NCI-H446 treated with DMSO at 0.1 percent for 48 hours (cell line): ENCODE data around the gene ETFB.
"Not testable (repeated sequence)": the region's sequence is repeated elsewhere in the genome, so short reads cannot be mapped to it uniquely, and the experiment has no call there.

ENCODE experiments used
- DNase-seq: peaks from one replicate; lab custom pipeline; 2025; lab: John Stamatoyannopoulos, UW

The ETFB gene

DNA sequence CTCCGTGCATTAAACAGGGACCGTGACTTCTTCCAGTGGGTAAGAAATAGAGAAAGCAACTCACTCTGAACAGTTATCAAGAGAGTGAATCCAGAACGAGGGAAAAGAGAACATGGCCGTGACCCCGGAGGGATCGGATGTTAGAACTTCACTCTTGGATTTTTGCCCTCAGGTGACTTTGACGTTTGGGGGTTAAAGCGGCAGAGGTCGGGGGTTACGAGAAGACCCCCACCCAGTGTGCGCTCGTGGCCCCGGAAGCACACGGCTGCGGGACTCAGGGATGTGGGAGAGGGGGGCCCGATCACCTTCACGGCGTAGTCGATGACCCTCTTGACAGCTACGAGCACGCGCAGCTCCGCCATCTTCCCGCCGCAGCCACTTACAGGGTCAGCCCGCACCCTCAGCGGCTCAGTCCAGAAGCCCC lies at the start of gene ETFB:
TSS of gene ETFB (minus strand) at position 424 of the 424 bp plus-strand sequence. CDS start at position 362, 62 bp downstream.
- no peak for DNase-seq

DNA sequence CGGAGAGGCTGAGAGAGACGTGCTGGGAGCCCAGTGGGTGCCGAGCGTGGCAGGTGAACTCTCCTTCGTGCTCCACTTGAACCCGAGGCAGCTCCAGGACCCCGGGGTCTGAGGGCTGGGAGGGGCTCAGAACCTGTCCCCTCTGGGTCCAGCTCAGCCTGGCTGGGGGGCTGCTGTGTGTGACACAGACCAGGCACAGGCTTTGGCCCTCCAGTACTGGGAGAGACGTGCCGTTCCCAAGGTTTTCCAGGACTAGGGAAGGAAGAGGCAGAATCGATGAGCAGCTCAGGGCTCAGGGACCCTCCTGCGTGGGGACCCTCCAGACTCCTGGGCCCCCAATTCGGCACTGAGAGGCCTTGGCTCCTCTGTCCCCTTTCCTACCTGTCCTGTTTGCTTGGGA lies 49.0 kb upstream of the ETFB start:
- no peak for DNase-seq

DNA sequence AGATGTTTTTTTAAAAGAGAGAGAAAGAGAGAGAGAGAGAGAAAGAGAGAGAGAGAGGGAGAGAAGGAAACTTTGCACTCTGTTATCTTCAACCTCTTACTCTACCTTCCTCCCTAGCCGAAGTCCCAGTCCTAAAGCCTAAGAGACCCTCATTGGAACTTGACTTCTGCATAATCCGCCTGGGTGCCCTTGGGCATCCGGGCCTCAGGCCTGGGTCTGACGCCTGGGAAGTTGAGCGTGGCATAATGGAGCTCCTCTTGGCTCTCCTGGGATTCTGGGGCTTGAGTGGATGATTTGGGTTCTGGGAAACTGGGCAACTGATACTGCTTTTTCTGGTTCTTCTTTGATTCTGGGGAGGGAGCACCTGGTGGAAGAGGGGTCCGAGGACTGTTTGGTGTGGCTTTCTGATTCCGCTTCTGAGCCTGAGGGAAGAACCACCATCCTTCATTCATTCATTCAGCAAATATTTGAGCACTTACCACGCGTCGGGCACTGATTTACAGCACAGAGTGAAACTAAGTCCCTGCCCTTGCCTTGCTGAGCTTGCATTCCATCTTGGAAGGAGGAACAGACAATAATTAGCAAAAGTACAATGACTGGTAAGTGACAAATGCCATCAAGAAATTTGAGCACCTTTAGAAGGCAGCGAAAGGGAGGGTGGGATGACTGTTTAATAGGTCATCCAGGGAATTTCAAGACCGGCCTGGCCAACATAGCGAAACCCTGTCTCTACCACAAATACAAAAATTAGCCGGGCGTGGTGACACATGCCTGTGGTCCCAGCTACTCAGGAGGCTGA lies 45.0 kb upstream of the ETFB start:
- DNase-seq = no peak

DNA sequence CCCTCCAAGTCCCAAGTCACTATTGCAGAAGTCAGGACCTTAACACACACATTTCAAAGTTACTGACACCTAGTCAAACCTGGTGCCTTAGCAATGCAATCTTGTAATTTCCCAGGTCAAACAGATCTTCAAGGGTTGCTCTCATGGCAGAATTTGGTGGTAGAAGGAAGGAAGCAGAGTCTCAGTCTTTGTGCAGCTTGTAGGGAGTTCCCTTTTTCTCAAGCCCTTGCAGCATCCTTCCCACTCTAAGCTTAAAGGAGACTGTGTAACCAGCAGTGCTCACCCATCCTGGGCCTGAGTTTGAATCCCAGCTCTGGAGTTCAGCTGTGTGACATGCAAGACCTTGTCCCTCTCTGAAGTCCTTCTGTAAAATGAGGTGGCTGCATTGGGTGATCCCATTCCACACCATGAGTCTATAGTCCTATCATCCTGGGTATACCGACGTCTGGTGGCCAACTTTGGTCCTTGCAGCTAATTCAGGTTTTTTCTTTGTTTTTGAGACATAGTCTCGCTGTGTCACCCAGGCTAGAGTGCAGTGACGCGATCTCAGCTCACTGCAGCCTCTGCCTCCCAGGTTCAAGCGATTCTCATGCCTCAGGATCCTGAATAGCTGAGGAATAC lies 41.4 kb upstream of the ETFB start:
- DNase-seq = no peak

DNA sequence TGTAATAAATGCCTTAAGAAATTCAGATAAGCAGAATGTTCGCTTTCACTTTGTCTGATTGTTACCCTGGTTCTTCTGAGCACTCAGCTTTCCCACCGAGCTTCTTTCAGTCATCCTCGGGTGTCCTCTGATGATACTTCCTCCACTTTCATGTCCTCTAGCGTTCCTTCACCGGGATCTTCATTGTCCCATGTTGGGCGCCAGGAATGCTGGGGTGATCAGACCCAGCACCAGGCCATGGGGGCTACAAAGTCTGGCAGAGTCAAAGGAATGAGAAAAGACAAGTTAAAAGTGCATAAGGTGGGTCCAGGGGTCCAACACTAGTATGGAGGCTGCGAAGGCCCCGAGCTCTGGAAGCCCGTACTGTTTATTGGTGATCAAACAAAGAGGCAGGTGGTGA lies 35.9 kb upstream of the ETFB start:
- DNase-seq = no peak

DNA sequence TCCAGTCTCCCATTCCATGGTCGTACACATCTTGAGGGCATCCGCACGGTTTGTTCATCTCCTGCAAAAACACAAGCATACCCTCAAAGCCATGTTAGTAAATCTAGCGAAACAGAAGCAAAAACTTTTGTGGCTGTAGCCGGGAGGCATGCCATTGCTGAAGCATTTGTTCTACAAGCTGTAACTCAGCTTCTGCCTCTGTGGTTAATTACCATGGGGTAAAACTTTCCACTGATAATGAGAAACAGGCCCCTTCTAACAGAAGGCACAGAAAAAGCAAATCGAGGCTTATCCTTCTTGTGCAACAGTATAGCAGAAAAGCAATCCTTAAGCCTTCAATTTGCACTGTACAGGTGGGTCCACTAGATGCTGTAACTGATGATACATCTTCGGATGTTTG lies 33.7 kb upstream of the ETFB start:
- DNase-seq = not testable (repeated sequence)

DNA sequence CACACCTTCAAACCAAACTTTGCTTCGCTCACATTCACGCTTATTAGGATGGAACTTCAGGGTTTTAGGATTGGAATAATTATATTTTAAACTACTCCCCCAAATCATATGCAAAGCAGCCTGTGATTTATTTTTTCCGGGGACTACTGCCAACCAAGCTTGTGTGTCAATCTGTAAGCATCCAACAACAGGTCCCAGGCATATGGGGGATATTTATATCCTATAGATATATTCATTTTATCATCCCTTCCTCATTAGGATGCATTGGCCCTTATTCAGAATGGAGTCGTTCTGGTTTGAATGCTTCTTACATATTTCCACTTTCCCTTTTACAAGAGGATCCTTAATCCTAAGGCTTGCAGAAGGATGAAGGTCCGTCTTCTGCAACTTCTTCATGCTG lies 33.0 kb upstream of the ETFB start:
- no peak for DNase-seq

DNA sequence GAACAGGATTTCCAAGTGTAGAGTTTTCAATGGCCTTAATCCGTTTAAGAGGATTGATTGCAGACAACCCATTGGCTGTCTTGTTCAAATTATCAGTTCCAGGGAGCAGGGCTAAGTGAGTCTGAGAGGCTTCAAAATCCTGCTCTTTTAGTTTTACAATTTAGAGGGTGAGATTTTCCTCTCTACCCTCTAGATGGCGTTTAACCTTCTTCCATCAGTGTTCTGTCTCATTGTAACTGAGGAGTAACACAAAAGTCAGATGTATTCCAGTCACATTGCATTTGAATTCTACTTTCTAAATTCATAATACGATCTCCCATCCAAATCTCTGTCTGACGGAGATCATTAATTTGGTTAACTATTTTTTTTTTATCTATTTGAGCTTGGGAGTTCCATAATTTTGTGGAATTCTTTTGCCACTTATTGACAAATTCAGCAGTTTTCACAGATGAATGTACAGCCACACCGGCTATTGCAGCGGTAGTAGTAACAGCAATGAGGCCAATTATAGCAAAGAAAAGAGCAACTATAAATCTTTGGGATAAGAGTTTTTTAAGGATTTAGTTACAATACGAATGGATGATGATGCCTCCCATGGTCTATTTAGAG lies 32.0 kb upstream of the ETFB start:
- no peak for DNase-seq

DNA sequence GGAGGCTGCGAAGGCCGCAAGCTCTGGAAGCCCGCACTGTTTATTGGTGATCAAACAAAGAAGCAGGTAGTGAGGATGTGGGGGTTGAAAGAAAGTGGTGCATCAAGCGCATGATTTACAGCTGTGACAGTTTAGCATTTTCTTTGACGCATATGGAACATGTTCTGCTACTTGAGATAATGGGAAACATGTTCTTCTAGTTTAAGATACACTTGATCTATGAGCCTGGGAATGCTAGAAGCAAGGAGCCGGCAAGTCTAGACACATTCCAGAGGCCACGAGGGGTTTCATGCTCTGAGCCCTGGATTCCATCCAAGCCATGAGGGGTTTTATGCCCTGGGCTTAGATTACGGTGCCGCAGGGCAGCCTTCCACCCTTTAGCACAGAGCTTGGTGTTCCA lies 31.3 kb upstream of the ETFB start:
- DNase-seq = not testable (repeated sequence)

DNA sequence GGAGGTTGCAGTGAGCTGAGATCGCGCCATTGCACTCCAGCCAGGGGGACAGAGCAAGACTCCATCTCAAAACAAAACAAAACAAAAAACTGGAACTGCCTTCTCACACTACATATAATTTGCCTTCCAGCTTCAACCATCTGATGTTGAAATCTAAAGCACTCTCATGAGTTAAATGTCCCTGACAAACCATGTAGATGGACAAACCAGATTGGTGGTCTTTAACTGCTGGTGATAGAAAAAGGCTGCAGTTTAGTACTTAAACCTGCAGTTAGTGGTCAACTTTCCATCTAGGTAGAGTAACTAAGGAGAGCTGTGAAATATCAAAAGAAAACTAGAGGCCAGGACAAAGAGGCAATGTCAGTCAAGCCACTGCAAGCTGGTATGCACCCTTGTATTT lies 30.0 kb upstream of the ETFB start:
- DNase-seq = no peak

DNA sequence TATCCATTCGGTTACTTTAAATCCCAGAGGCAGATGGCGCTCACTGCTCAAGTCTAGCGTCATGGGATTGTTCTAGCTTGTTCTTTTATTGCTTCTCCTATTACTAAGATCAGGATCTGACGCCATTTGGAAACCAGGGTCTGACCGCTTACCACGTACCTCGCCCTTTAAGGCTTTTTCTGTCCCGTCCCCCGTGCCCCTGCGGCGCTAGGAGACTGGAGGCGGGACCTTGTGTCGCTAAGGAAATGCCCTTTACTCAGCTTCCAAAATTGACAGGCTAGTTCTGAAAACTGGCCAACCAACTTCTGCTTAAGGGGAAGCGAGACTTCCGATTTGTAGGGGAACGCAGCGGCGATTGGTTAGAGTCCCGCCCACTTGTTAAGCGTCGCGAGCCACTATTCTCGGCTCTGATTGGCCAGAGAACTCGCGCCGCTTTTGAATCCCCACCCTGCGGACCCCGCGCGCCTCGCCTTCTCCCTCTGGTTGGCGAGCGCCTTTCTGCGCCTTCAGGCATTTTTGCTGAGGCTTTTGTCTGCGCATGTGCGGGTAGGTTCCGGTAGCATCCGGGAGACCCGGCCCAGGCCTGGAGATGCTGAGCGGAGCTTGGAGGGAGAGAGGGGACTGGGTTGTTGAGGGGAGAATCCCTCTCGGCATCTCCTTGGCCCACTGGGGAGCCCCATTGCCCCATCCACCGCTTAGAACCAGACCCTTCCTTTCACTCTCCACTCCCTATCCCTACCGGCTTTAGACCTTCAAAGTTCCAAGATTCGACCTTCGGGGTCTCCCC lies 28.1 kb upstream of the ETFB start:
- peak; percentile 98 for DNase-seq

DNA sequence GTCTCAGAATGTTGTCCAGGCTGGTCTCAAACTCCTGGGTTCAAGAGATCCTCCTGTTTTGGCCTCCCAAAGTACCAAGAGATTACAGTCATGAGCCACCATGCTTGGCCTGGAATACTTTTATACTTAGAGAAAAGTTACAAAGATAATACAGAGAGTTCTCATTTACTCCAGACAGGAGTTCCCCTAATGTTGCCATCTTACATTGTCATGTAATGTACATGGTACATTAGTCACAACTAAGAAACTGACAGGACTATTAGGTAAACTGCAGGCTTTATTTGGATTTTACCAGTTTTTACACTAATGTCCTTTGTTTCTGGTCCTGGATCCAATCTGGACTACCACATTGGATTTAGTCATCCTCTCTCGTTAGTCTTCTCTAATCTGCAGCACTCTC lies 26.5 kb upstream of the ETFB start:
- DNase-seq = no peak

DNA sequence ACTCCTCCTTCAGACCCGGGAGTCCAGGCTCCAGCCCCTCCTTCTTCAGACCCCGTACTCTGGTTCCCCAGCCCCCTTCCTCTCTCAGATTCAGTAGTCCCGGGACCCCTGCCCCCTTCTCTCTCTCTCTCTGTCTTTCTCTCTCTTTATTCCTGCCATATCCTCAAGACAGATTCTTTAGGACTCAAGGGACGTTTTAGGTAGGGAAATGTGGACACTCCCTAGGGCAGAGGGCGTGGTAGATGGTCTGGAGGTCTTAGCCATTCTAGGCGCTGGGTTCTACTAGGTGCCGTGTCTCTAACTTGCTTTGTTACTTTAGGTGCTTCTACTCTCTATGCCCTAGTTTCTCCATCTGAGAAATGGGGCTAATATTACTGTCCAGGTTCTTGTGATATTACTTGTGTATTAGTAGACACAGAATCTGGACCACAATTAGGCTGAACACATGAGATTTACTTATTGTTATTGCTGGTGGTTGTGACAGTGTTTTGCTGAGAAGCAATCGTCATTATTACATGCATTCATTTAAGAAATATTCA lies 25.0 kb upstream of the ETFB start:
- no peak for DNase-seq

DNA sequence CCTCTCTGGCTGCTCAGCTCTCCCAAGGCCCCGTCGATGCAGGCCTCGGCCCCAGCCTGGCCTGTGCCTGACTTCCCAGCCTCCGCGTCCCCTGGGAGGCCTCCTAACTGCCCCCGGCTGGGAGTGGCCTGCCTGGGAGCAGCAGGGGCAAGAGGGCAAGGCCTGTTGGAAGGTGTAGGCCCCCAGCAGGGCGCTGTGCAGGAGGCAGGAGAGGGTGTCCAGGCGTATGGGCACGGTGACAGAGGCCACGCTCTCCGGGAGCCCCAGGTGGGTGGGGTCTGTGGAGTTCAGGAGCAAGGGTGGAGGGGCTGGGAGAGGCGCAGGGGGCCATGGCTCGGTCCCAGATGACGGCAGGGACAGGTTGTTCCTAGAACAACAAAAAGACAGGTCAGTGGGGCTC lies 23.0 kb upstream of the ETFB start:
- no peak for DNase-seq

DNA sequence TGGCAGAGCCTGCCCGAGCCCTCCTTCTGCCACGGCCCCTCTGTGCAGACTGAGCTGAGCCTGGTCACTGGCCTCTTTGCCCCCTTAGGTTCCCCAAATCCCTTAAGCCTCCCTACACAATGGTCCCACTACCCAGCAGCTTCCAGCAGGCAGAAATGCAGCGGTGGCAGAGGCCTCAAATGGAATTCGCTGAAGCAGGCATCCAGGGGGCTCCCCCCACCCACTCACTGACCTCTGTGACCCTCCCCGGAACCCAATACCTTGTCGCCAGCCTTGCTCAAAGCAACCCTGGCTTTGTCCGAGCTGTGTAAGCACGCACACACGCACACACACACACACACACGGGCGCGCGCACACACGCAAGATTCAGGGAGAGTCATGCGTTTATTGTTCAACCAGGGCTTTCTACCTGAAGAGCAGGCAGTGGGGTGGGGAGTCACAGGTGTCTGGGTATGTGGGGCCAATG lies 21.8 kb upstream of the ETFB start, which contains the start of gene LIM2:
TSS of gene LIM2 (minus strand) at position 51 of the 466 bp plus-strand sequence. CDS start 531 bp downstream, outside the sequence.
- no peak for DNase-seq

DNA sequence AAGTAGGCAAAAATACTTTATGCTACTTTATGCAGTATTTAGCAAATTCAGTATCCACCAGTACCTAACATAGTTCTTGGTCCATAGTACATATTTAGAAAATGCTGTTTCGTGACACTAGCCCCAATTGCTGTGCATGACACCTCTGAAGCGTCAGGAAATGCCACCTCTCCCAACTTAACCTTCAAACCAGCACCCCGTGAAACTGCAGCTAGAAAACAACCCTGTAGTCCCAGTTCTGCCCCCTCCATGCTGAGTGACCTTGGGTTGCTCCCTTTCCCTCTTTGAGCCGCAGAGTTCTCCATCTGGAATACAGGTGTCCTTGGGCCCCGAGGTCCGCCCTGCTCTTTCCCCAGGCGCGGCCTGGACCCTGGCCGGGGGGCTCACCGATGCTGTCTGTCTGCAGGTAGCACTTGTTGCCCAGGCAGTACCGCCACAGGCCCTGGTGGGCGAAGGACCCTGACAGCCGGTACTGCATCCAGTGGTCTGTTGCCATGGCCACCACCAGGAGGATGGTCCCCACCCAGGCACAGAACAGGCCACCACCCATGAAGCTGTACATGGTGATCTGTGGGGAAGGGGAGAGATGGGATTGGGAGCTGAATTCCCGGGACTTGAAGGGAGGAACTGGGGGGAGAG lies 20.8 kb upstream of the ETFB start:
- DNase-seq = no peak

DNA sequence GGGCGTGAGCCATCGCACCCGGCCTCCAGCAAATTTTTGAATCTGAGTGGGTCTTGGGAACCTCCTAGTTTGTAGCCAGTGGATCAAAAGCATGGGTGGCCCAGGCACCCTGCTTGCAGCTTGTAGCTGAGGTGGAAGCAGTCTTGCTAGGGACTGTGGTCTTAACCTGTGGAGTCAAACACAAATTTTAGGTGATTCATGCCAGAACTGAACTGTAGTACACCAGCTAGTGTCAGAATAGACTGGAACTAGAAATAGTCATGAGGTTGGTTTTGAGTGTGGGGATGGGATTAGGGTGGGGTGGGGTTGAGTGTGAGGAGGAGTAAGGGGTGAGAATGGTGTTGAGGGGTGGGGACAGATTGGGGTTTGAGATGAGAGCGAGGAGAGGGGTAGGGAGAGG lies 15.8 kb upstream of the ETFB start:
- DNase-seq = no peak

DNA sequence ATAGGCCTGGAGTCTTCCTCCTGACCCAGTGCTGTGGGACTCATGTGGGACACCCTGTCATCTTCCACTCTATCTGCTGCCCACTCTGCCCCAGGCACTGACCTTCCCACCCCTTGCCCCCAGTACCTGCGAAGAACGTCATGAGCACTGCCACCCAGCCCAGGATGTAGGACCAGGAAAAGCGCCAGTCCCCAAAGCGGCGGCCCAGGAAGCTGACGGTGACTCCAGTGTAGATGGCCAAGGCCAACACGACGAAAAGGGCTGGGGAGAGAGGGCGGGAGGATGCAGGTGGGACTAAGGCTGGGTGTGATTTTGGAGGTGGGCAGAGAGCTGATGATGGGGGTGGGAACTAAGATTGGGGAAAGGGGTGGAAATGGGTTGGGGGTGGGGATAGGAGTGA lies 14.2 kb upstream of the ETFB start:
- DNase-seq = no peak

DNA sequence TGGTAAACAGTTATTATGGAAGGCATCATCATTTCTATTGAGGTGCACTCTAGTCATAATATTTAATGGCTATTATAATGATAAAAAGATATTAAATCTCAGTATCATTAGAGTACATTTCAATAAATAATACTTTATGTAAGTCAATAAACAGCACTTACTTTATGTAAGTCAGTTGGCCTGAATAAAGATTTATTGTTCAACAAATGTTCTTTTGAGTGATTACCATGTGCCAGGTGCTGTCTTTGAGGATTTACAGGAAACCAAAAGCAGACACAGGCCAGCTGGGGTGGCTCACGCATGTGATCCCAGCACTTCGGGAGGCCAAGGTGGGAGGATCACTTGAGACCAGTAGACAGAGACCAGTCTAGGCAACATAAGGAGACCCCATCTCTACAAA lies 11.2 kb upstream of the ETFB start:
- no peak for DNase-seq

DNA sequence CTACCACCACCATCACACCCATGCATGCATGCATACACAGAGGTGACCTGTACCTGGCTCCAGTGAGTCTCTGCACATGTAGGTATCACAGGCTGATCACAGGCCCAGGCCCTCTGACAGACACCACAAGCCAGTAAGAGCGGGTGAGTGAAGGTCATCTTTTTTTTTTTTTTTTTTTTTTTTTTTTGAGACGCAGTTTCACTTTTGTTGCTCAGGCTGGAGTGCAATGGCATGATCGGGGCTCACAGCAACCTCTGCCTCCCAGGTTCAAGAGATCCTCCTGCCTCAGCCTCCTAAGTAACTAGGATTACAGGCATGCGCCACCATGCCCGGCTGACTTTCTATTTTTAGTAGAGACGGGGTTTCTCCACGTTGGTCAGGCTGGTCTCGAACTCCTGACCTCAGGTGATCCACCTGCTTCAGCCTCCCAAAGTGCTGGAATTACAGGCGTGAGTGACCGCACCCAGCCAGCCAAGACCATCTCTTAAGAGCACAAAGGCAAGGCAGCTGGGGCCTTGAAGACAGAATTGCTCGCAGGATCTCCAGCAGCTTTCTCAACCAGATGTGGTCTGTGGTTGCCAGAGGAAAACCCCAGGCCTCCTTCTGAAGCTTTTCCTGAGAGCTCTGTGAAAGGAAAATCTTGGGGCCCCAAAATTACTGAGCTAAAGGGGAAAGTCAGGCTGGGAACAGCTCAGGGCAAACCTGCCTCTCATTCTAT lies 9.5 kb upstream of the ETFB start:
- DNase-seq = no peak
